Lower leg skin (tissue), 3 donors: ENCODE data around the gene ARHGAP40.

Experiments
- CTCF ChIP-seq, 3 donors: fragments of 450-650 bp; IDR thresholded peaks; one replicate each; pipeline ENCODE4 v1.5.1; 2016; ENCODE audit warnings: antibody characterized with exemption in 3 of 3, mild to moderate bottlenecking in 3 of 3, moderate library complexity in 2 of 3
- POLR2A ChIP-seq, 2 donors: fragments of 450-650 bp; IDR thresholded peaks; one replicate each; pipeline ENCODE4 v1.6.1; 2016 to 2017; ENCODE audit warnings: antibody characterized with exemption in 2 of 2, mild to moderate bottlenecking in 1 of 2, moderate library complexity in 1 of 2

- TF ChIP-seq CTCF (IDR thresholded peaks at IDR 0.05) = no peak
- TF ChIP-seq POLR2A (IDR thresholded peaks at IDR 0.05) = no peak
These were observed 34.2 kb downstream of the ARHGAP40 start for GRCh38 chr20:38635721-38636288.
